ENCODE data around the gene SPATA32. TPM values are rescaled to one million over a fixed set of nuclear protein-coding genes. Genes with fewer than 3 reads are reported as not detected.

SPATA32 gene
- 0.16 to 0.20 TPM (median 0.17 TPM) in 4 of 5 replicates, not detected in the other for total RNA-seq (2022; extraction: Qiagen RNA extraction; ENCODE audit: low read depth)

DNA sequence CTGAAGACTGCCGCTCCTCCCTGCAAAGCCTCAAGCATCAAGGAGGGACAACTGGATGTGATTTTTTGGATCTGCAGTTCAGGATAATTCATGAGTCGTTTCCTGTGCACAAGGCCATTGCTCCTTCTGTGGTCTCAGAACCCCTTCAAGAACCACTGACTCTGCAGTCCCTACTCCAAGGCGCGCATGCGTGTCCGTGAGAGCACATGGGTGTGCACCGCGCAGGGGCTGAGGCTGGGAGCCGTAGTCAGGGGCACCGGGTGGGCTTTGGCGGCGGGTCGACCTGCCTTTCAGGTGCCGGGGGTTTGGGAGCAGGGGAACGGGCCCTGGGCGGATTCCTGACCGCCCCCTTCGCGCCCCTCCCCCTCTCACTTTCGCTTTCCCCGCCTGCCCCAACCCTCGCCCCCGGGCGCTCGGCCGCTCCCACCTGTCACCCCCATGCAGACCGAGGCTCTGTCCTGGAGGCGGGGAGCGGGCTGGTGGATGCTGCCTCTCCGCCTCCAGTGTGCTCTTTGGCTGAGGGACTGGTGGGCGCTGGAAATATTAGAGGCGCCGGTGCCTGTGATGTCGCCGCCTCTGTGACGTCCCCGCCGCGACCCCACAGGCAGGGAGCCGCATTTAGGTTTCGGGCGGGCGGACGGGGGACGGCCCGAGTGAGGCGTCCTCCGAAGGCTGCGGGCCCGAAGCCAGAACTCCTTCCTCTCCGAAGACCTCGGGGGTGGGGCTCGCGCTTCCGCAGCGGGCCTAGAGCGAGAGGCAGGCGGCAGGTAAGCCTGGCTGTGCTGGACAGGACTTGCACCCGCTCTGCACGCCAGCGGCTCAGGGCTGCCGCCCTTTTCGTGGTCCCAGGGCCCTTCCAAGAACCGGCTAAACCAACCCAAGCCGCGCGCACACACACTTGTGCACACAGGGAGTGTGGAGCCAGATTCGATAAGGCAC, at the start of gene SPATA32:
Gene SPATA32, minus strand, starts transcription at position 518 of the 939 bp plus-strand sequence. Its CDS starts 78 bp downstream, at position 440.

DNA sequence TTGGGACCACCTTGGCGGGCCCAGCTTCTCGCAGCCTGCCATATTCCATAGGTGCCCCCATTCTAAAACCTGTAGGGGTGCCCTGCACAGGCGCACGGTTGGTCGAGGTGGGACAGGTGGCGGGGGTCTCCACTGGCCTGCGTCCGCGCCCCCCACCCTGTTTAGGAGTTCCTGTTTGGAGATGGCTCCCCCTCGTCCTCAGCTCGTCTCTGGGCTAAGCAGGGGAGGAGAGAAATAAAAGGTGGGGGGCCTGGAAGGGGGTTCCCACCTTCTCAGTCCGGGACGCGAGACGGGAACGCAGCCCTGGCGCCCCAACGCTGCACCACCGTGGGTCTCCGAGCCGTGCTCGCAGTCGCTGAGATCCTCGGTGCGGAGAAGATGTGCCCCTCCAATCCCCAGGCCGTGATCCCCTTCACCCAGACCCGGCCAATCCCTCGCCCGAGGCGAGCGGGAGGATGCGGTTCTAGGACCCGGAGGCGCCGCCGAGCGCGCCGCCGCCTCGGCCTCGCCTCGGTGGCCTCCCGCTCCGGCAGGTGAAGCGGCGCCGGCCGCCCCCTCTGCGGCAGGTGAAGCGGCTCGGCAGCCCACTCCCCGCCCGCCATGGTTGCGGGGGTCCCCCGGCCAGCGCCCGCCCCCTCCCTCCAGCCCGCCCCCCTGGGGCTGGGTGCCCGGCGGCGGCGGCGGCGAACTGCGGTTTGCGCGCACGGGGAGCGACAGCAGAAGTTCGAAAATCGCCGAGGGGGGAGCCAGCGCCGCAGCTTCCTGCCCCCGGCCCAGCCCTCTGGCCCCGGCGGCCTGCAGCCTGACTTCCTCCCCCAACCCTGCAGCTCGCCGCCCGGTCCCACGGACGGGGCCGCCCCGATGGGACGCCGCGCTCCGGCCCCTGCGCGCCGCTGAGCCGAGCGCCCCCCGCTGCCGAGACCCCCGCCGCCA, 40.5 kb downstream of the SPATA32 start, which contains the start of gene FMNL1:
Gene FMNL1, plus strand, starts transcription at position 805 of the 933 bp plus-strand sequence. CDS start 240 bp downstream, outside the sequence.

Other genes with a start within 250 kb of the SPATA32 start
- 16.9 to 23.2 TPM (median 21.8 TPM) in 5 replicates for gene DCAKD, start 210.5 kb downstream of the SPATA32 start, total RNA-seq (2022; extraction: Qiagen RNA extraction; ENCODE audit: low read depth)
- gene NMT1, start 200.8 kb downstream of the SPATA32 start, total RNA-seq (2022; extraction: Qiagen RNA extraction; ENCODE audit: low read depth), result 173 to 447 TPM (median 176 TPM) in 5 replicates
- 154 to 216 TPM (median 189 TPM) in 5 replicates for gene PLCD3, start 129.6 kb downstream of the SPATA32 start, total RNA-seq (2022; extraction: Qiagen RNA extraction; ENCODE audit: low read depth)
- 6.1 to 10.0 TPM (median 8.1 TPM) in 5 replicates for gene ACBD4, start 126.4 kb downstream of the SPATA32 start, total RNA-seq (2022; extraction: Qiagen RNA extraction; ENCODE audit: low read depth)
- gene HEXIM1, start 113.6 kb downstream of the SPATA32 start, total RNA-seq (2022; extraction: Qiagen RNA extraction; ENCODE audit: low read depth), result 46.7 to 62.6 TPM (median 54.8 TPM) in 5 replicates
- gene HEXIM2, start 100.2 kb downstream of the SPATA32 start, total RNA-seq (2022; extraction: Qiagen RNA extraction; ENCODE audit: low read depth), result 13.6 to 18.7 TPM (median 18.0 TPM) in 5 replicates
- gene FMNL1, start 40.2 kb downstream of the SPATA32 start, total RNA-seq (2022; extraction: Qiagen RNA extraction; ENCODE audit: low read depth), result 33.0 to 46.5 TPM (median 42.1 TPM) in 5 replicates
- 54.1 to 87.5 TPM (median 67.8 TPM) in 5 replicates for gene MAP3K14, start 54.9 kb upstream of the SPATA32 start, total RNA-seq (2022; extraction: Qiagen RNA extraction; ENCODE audit: low read depth)
- 12.0 to 16.3 TPM (median 14.1 TPM) in 5 replicates for gene ARHGAP27, start 170.8 kb upstream of the SPATA32 start, total RNA-seq (2022; extraction: Qiagen RNA extraction; ENCODE audit: low read depth)
- 23.2 to 28.0 TPM (median 24.6 TPM) in 5 replicates for gene PLEKHM1, start 228.6 kb upstream of the SPATA32 start, total RNA-seq (2022; extraction: Qiagen RNA extraction; ENCODE audit: low read depth)